Measurements from ENCODE around the gene EMB.
"Not testable (repeated sequence)": the region's sequence is repeated elsewhere in the genome, so short reads cannot be mapped to it uniquely, and the experiment has no call there.

- TF ChIP-seq CTCF (IDR thresholded peaks at IDR 0.05); MAX (CRISPR knock-in tag; IDR thresholded peaks at IDR 0.05); CREB1 (CRISPR knock-in tag; IDR thresholded peaks at IDR 0.05): not testable (repeated sequence)
- TF ChIP-seq, protein P1, sequence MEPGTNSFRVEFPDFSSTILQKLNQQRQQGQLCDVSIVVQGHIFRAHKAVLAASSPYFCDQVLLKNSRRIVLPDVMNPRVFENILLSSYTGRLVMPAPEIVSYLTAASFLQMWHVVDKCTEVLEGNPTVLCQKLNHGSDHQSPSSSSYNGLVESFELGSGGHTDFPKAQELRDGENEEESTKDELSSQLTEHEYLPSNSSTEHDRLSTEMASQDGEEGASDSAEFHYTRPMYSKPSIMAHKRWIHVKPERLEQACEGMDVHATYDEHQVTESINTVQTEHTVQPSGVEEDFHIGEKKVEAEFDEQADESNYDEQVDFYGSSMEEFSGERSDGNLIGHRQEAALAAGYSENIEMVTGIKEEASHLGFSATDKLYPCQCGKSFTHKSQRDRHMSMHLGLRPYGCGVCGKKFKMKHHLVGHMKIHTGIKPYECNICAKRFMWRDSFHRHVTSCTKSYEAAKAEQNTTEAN (CRISPR knock-in tag; IDR thresholded peaks at IDR 0.05), result not testable (repeated sequence)
Measured at GRCh38 chr5:50376696-50377095, 64.4 kb downstream of the EMB start.

Measured in WTC11 (cell line).